Measurements from ENCODE around the gene NEMP1.

GRCh38 chr12:57019983-57020719 lies 58.4 kb downstream of the NEMP1 start:
- TF ChIP-seq EZH2 (IDR thresholded peaks at IDR 0.05; ENCODE audit: borderline replicate concordance, insufficient read depth, low read length, poor library complexity, severe bottlenecking) (no peak), REST (IDR thresholded peaks at IDR 0.05; ENCODE audit: borderline replicate concordance) (no peak)
- TF ChIP-seq, protein P1, sequence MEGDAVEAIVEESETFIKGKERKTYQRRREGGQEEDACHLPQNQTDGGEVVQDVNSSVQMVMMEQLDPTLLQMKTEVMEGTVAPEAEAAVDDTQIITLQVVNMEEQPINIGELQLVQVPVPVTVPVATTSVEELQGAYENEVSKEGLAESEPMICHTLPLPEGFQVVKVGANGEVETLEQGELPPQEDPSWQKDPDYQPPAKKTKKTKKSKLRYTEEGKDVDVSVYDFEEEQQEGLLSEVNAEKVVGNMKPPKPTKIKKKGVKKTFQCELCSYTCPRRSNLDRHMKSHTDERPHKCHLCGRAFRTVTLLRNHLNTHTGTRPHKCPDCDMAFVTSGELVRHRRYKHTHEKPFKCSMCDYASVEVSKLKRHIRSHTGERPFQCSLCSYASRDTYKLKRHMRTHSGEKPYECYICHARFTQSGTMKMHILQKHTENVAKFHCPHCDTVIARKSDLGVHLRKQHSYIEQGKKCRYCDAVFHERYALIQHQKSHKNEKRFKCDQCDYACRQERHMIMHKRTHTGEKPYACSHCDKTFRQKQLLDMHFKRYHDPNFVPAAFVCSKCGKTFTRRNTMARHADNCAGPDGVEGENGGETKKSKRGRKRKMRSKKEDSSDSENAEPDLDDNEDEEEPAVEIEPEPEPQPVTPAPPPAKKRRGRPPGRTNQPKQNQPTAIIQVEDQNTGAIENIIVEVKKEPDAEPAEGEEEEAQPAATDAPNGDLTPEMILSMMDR (IDR thresholded peaks at IDR 0.05; ENCODE audit: poor library complexity, severe bottlenecking), result no peak
